NCI-H2227 treated with DMSO at 0.1 percent for 48 hours (cell line): ENCODE measurements around the gene MTHFSD.
"Not testable (repeated sequence)": the region's sequence is repeated elsewhere in the genome, so short reads cannot be mapped to it uniquely, and the experiment has no call there.

Source experiments
- DNase-seq: peaks from one replicate; lab custom pipeline; 2025; lab: John Stamatoyannopoulos, UW

MTHFSD gene

GRCh38 chr16:86554917-86555703, at the start of gene MTHFSD:
Gene MTHFSD (minus strand): TSS chr16:86555235. CDS start chr16:86555184, 51 bp downstream.
- peak; percentile 78 for DNase-seq

- no peak for DNase-seq
Measured at GRCh38 chr16:86604436-86605193, 49.6 kb upstream of the MTHFSD start.

DNA sequence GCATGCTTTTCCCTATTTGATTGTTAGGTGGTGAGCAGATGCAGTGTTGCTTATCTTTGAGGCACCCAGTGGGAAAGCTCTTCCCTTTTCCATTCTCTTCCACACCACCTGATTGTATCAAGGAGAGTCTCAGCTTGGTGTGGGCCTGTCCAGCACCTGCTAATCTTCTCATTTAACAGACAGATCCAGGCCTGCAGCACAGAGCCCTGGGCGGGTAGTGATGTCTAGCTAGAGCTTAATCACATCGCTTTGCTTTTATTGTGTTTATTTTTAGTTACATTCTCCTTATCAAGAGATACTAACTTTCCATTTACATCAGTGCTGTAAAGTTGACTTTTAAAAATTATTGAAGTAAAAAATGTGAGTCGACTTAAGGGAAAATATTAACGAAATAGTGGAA, 47.5 kb upstream of the MTHFSD start:
- no peak for DNase-seq

DNA sequence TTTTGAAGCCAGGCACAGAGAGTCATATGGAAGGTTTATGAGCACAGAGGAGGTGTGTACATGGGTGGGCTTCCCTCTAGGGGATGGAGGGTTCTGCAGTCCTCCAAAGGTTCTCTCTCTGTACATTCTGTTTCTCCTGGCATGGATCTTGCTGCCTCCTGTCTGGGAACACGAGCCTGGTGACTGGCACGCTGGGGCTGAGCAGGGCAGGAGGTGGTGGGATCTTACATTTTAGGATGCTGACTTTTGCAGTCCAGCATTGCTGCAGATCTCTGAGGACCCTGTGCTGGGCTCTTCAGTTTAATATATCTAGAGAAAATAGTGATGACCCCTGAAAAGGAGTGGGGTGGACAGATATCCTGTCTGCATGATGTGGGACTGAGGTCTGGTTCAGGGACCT, 46.3 kb upstream of the MTHFSD start:
- DNase-seq = no peak

GRCh38 chr16:86598607-86599565, 43.9 kb upstream of the MTHFSD start:
- DNase-seq = no peak

DNA sequence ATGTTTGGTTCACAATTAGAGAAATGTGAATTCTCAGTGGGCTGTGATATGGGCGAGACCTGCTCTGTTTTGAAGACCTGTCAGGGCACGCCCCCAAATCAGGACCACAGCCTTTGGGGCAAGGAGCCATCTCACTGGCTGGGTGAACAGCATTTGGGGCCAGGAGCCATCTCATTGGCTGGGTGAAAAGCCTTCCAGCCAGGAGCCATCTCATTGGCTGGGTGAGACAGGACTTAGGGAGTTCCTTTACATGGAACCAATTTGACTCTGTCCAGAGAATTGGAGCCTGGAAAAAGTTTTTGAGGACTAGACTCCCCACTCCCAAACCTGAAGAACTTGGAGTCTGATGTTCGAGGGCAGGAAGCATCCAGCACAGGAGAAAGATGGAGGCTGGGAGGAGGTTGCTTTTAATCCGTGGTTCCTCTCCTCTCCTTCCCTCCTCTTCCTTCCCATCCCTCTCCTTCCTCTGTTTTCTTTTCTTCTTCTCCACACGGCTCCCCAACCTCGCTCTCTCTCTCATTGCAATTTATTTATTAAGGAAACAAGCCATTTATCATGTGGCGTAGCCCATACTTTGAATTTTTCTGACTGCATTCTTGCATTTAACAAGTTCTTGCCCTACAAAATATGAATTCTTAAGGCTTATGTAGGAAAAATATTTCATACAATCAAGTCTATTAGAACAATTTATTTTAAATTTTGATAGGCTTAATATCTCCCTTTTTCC, 43.0 kb upstream of the MTHFSD start:
- no peak for DNase-seq

DNA sequence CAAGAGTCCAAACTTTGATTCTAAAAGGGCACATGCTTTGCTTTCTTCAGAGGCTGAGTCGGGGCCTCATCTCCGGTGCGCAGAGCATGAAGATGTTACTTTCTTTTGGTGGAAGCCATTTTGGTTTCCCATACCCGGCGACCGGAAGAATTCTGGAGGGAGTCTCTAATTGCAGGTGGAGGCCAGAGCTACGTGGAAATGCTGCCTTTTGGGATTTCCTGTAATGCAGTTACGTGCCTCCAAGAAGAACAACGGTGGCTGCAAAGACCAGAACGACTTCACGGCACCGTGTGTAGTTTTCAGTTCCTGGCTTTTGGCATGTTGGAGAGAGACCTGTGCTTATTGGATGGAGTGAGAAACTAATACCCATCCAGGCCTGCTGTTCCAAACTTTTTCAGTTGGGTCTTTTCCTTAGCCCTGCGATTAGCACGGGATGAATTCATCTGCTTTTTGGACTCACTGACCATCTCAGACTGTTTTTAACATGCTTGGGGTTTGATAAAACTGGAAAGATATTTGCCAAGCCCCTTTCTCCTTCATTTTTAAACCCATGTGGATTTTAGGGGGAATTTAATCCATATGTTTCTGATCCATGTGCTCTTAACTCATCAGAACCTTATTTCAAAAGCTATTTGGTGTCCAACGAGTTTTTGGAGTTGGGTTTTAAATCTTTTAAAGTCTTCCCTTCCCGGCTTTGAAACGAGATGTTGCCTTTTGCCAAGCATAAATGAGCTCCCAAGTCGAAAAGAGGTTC, 42.3 kb upstream of the MTHFSD start:
- no peak for DNase-seq

GRCh38 chr16:86595983-86596605, 41.1 kb upstream of the MTHFSD start:
- no peak for DNase-seq

DNA sequence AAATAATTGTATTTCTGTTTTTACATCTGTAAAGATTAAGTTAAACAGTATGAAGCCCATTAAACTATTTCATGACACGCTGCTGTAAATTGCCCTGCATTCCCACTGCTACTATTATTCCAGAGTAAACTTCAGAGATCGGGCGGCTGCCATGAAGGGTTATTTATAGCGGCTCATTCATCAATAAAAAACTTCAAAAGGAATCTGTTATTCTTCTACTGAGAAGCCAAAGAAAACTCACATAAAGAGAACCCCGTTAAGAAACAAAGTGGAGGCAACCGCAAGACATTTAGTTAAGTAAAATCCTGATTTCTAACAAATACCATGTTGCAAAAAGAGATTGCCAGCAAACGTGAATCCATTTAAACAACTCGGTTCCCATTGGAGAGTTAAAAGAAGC, 39.7 kb upstream of the MTHFSD start:
- no peak for DNase-seq

GRCh38 chr16:86593913-86594620, 39.0 kb upstream of the MTHFSD start:
- DNase-seq = no peak

- no peak for DNase-seq
Measured at GRCh38 chr16:86591270-86591669, 36.2 kb upstream of the MTHFSD start.

- DNase-seq = no peak
Measured at GRCh38 chr16:86590501-86591144, 35.6 kb upstream of the MTHFSD start.

- DNase-seq = not testable (repeated sequence)
Measured at GRCh38 chr16:86587955-86588354, 32.9 kb upstream of the MTHFSD start.

DNA sequence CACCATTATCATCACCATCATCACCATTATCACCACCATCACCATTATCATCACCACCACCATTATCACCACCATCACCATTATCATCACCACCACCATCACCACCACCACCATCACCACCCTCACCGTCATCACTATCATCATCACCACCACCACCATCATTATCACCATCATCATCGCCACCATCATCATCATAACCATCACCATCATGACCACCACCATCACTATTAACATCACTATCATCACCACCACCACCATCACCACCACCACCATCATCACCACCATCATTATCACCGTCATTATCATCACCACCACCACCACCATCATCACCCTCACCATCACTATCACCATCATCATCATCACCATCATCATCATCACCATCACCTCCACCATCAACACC, 32.5 kb upstream of the MTHFSD start:
- DNase-seq = no peak

GRCh38 chr16:86585821-86586611, 31.0 kb upstream of the MTHFSD start:
- DNase-seq = no peak

DNA sequence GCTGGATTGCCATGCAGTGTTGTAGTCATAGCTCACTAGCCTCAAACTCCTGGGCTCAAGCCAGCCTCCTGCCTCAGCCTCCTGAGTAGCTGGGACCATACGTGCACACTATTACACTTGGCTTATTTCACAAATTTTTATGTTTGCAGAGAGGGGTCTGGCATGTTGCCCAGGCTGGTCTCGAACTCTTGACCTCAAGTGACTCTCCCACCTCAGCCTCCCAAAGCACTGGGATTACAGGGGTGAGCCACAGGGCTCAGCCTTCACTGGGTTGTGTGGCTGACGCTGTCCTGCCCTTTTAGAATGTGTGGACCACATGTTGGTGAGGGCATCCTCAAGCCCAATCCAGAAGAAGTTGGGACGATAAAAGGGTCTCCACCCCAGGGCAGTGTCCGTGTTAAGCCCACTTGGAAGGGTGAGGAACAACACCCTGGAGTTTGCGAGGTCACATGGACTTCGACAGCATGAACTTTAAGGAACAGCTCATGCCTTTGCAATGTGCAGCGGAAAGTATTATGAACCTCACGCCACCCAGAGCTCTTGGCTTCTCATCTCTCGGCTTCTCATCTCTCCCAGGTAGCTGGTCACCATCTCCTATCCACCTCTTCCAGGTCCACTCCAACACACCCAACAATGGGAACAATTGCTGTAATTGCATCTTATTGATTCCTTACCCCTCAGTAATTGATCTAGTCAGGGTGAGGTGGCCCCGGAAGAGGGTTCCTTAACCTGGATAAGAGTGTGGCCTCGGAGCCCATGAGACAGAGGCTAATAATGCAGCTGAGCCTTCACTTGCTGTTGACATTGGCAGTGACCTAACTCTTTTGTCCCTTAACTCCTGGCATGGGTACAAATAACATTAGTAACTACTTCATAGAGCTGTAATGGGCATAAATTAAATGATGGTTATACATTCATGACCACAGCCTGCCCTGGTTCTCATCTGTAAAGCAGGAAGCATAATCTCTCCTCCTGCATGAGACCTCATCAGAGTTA, 30.0 kb upstream of the MTHFSD start:
- no peak for DNase-seq

GRCh38 chr16:86584071-86584685, 29.1 kb upstream of the MTHFSD start:
- DNase-seq = no peak
